ENCODE results near the gene UGT1A10. TPM values are rescaled to one million over a fixed set of nuclear protein-coding genes. Genes with fewer than 3 reads are reported as not detected.
"Not testable (repeated sequence)": the region's sequence is repeated elsewhere in the genome, so short reads cannot be mapped to it uniquely, and the experiment has no call there.

The UGT1A10 gene
- total RNA-seq, 2 experiments from 2014 or later, result not detected

DNA sequence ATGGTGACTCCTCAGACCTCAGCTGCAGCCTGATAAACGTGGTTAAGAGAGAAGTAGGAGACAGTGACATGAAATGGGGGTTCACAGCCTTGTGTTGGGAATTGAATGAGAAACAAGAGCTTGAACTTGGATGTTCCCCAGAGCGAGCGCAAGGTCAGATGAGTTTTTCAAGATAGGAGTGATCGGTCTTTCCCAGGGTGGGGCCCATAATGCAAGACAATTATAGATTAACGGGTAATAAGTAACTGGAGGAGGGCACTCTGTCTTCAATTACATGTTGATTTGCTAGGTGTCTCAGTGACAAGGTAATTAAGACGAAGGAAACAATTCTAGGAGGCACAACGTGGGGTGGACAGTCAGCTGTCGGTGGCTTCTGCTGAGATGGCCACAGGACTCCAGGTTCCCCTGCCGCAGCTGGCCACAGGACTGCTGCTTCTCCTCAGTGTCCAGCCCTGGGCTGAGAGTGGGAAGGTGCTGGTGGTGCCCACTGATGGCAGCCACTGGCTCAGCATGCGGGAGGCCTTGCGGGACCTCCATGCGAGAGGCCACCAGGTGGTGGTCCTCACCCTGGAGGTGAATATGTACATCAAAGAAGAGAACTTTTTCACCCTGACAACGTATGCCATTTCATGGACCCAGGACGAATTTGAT is 76.5 kb downstream of the UGT1A10 start, which contains the start of gene UGT1A5:
Gene UGT1A5 (plus strand): TSS at position 297 of the 651 bp plus-strand sequence. CDS start 85 bp downstream, at position 382.
- H3K4me1 Mint-ChIP-seq (ENCODE audit: low read depth), result peaks cover 9% of the 10 kb centered on the region
- no peak for ATAC-seq
- TF ChIP-seq, protein P1, sequence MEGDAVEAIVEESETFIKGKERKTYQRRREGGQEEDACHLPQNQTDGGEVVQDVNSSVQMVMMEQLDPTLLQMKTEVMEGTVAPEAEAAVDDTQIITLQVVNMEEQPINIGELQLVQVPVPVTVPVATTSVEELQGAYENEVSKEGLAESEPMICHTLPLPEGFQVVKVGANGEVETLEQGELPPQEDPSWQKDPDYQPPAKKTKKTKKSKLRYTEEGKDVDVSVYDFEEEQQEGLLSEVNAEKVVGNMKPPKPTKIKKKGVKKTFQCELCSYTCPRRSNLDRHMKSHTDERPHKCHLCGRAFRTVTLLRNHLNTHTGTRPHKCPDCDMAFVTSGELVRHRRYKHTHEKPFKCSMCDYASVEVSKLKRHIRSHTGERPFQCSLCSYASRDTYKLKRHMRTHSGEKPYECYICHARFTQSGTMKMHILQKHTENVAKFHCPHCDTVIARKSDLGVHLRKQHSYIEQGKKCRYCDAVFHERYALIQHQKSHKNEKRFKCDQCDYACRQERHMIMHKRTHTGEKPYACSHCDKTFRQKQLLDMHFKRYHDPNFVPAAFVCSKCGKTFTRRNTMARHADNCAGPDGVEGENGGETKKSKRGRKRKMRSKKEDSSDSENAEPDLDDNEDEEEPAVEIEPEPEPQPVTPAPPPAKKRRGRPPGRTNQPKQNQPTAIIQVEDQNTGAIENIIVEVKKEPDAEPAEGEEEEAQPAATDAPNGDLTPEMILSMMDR (IDR thresholded peaks at IDR 0.05), result no peak
- H3K9me3 Mint-ChIP-seq, result no peaks in the 10 kb centered on the region
- intact Hi-C loops (cut with micrococcal nuclease), result no loop called here
- H3K4me3 Mint-ChIP-seq, result no peak within 1 kb of the TSS
- H3K36me3 Mint-ChIP-seq (ENCODE audit: low read depth), result no peaks in the 10 kb centered on the region
- ChIA-PET POLR2A (no interaction called here), CTCF (interaction anchor here (0.8 to 1.3 kb wide), 3 partner anchors 13 to 308 kb away, joined by 3 to 4 read pairs (median 3); no protein-coding TSS in a partner anchor)
- no peak for DNase-seq
- H3K27me3 Mint-ChIP-seq, result peaks cover 8% of the 10 kb centered on the region
- H3K27ac Mint-ChIP-seq, result no peak within 1 kb of the TSS

DNA sequence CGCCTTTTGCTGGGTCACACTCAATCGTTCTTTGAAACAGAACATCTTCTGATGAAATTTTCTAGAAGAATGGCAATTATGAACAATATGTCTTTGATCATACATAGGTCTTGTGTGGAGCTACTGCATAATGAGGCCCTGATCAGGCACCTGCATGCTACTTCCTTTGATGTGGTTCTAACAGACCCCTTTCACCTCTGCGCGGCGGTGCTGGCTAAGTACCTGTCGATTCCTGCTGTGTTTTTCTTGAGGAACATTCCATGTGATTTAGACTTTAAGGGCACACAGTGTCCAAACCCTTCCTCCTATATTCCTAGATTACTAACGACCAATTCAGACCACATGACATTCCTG is 77.0 kb downstream of the UGT1A10 start:
- H3K4me1 Mint-ChIP-seq (ENCODE audit: low read depth), result peaks cover 9% of the 10 kb centered on the region
- intact Hi-C loops (cut with micrococcal nuclease), result no loop called here
- ChIA-PET CTCF (no interaction called here), POLR2A (no interaction called here)
- H3K9me3 Mint-ChIP-seq, result no peaks in the 10 kb centered on the region
- H3K4me3 Mint-ChIP-seq, result no peak overlapping the region
- no peak overlapping the region for H3K27ac Mint-ChIP-seq
- peaks cover 10% of the 10 kb centered on the region for H3K27me3 Mint-ChIP-seq
- H3K36me3 Mint-ChIP-seq (ENCODE audit: low read depth), result no peaks in the 10 kb centered on the region
- DNase-seq (peak; percentile 4), ATAC-seq (no peak)
- TF ChIP-seq, protein P1 (IDR thresholded peaks at IDR 0.05), result no peak

DNA sequence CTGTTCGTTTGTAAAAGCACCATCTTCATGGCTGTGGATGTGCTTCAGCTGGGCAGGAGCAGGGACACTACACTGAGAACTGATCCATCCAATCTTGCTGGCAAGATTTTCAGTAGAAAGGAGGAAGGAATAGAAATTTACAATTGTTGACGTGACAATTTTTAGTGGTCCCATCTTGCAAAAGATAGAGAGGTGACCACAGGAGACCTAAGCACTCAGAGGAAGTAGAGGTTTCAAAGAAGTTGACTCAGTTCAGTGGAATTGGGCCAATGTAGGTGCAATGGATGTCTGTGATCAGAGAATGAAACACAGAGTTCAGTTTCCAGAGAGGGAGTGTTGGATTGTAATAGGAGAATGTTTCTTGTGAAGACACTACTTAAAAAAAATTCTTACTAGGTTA is 77.9 kb downstream of the UGT1A10 start:
- no peak overlapping the region for H3K4me3 Mint-ChIP-seq
- ChIA-PET CTCF (no interaction called here), POLR2A (no interaction called here)
- no peaks in the 10 kb centered on the region for H3K36me3 Mint-ChIP-seq (ENCODE audit: low read depth)
- H3K27me3 Mint-ChIP-seq, result peaks cover 13% of the 10 kb centered on the region
- H3K27ac Mint-ChIP-seq, result no peak overlapping the region
- intact Hi-C loops (cut with micrococcal nuclease), result no loop called here
- ATAC-seq (no peak), DNase-seq (no peak)
- TF ChIP-seq, protein P1 (IDR thresholded peaks at IDR 0.05), result no peak
- peaks cover 9% of the 10 kb centered on the region for H3K4me1 Mint-ChIP-seq (ENCODE audit: low read depth)
- H3K9me3 Mint-ChIP-seq, result no peaks in the 10 kb centered on the region

DNA sequence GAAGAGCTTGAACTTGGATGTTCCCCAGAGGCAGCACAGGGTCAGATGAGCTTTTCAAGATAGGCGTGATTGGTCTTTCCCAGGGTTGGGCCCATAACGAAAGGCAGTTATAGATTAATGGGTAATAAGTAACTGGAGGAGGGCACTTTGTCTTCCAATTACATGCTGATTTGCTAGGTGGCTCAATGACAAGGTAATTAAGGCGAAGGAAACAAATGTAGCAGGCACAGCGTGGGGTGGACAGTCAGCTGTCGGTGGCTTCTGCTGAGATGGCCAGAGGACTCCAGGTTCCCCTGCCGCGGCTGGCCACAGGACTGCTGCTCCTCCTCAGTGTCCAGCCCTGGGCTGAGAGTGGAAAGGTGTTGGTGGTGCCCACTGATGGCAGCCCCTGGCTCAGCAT is 82.3 kb downstream of the UGT1A10 start, which contains the start of gene UGT1A4:
Gene UGT1A4 (plus strand): TSS at position 185 of the 400 bp plus-strand sequence. CDS start 85 bp downstream, at position 270.
- H3K4me1 Mint-ChIP-seq (ENCODE audit: low read depth), result peaks cover 6% of the 10 kb centered on the region
- ChIA-PET CTCF (no interaction called here), POLR2A (no interaction called here)
- peaks cover 16% of the 10 kb centered on the region for H3K27me3 Mint-ChIP-seq
- DNase-seq (no peak), ATAC-seq (no peak)
- TF ChIP-seq, protein P1 (IDR thresholded peaks at IDR 0.05), result no peak
- H3K36me3 Mint-ChIP-seq (ENCODE audit: low read depth), result no peaks in the 10 kb centered on the region
- H3K27ac Mint-ChIP-seq, result no peak within 1 kb of the TSS
- H3K4me3 Mint-ChIP-seq, result no peak within 1 kb of the TSS
- intact Hi-C loops (cut with micrococcal nuclease), result no loop called here
- H3K9me3 Mint-ChIP-seq, result no peaks in the 10 kb centered on the region

DNA sequence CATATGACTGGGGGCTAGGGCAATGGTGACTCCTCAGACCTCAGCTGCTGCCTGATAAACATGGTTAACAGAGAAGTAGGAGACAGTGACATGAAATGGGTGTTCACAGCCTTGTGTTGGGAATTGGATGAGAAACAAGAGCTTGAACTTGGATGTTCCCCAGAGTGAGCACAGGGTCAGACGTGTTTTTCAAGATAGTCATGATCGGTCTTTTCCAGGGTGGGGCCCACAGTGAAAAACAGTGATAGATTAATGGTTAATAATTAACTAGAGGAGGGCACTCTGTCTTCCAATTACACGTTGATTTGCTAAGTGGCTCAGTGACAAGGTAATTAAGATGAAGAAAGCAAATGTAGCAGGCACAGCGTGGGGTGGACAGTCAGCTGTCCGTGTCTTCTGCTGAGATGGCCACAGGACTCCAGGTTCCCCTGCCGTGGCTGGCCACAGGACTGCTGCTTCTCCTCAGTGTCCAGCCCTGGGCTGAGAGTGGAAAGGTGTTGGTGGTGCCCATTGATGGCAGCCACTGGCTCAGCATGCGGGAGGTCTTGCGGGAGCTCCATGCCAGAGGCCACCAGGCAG is 92.6 kb downstream of the UGT1A10 start, which contains the start of gene UGT1A3:
Gene UGT1A3 (plus strand): TSS at position 320 of the 579 bp plus-strand sequence. CDS start 85 bp downstream, at position 405.
- peaks cover 4% of the 10 kb centered on the region for H3K27me3 Mint-ChIP-seq
- DNase-seq, result no peak
- ChIA-PET CTCF (no interaction called here), POLR2A (no interaction called here)
- intact Hi-C loops (cut with micrococcal nuclease), result no loop called here
- H3K9me3 Mint-ChIP-seq, result no peaks in the 10 kb centered on the region
- no peak for ATAC-seq
- TF ChIP-seq, protein P1 (IDR thresholded peaks at IDR 0.05), result no peak
- H3K4me3 Mint-ChIP-seq, result no peak within 1 kb of the TSS
- H3K27ac Mint-ChIP-seq, result no peak within 1 kb of the TSS
- H3K4me1 Mint-ChIP-seq (ENCODE audit: low read depth), result no peaks in the 10 kb centered on the region
- H3K36me3 Mint-ChIP-seq (ENCODE audit: low read depth), result no peaks in the 10 kb centered on the region

DNA sequence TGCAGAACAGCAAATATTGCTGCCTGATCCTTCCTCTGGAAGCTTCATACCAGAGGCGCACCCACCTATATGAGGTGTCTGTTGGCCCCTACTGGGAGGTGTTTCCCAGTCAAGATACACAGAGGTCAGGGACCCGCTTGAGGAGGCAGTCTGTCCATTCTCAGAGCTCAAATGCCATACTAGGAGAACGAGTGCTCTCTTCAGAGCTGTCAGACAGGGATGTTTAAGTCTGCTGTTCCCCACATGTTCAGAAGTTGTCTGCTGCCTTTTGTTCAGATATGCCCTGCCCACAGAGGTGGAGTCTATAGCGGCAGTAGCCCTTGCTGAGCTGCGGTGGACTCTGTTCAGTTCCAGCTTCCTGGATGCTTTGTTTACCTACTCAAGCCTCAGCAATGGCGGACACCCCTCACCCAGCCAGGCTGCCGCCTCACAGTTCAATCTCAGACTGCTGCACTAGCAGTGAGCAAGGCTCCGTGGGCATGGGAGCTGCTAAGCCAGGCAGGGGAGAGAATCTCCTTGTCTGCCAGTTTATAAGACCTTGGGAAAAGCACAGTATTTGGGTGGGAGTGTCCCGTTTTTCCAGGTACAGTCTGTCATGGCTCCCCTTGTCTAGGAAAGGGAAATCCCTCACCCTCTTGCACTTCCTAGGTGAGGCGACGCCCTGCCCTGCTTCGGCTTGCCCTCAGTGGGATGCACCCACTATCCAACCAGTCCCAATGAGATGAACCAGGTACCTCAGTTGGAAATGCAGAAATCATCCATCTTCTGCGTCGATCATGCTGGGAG is 100.8 kb downstream of the UGT1A10 start:
- H3K27ac Mint-ChIP-seq; DNase-seq; intact Hi-C loops (cut with micrococcal nuclease); H3K4me1 Mint-ChIP-seq (ENCODE audit: low read depth); ATAC-seq; H3K36me3 Mint-ChIP-seq (ENCODE audit: low read depth); POLR2A ChIA-PET; H3K9me3 Mint-ChIP-seq; CTCF ChIA-PET; H3K4me3 Mint-ChIP-seq: not testable (repeated sequence)
- peaks cover 26% of the 10 kb centered on the region for H3K27me3 Mint-ChIP-seq

Data from activated CD8-positive, alpha-beta T cell treated with anti-CD3 and anti-CD28 coated beads for 36 hours (primary cell).